Sciatic nerve (tissue), 2 donors: Measurements from ENCODE around the gene TSPAN13. TPM values are rescaled to one million over a fixed set of nuclear protein-coding genes. Genes with fewer than 3 reads are reported as not detected.

Experiments
- ATAC-seq: fragments of 200-7000 bp; cut with Tn5 transposase; one replicate; pipeline ENCODE4 v1.9.1; 2020; ENCODE audit warnings: mild to moderate bottlenecking, moderate library complexity
- DNase-seq: peaks from one replicate; pipeline ENCODE4 v3.0.0-alpha.2; 2020; ENCODE audit warnings: low spot score
- intact Hi-C: fragments of 100-400 bp; cut with DNase I; formaldehyde crosslinking; loops from one replicate; pipeline ENCODE4 v1.14.2; 2022
- total RNA-seq: library from RNA; stranded (reverse); fragmentation: NEBNext Ultra II Directional; extraction: Animal tissue kit (Norgen Biotek cat#: 25700); gene quantifications from one replicate; pipeline ENCODE4 v1.2.1, GENCODE V29; 2021
- donor health status: DM: no; HTN: no; CAD: no.
- donor health status: DM: no; HTN: no; CAD: no.

Gene TSPAN13
- total RNA-seq, 1 donor from 2014 or later, result 30.7 TPM

GRCh38 chr7:16739863-16740622 is 13.5 kb upstream of the TSPAN13 start:
- intact Hi-C loops, result no loop called here
- DNase-seq (no peak), ATAC-seq (peak; percentile 64)

GRCh38 chr7:16740623-16740953 is 13.0 kb upstream of the TSPAN13 start:
- intact Hi-C loops, result no loop called here
- ATAC-seq (no peak), DNase-seq (no peak)

- ATAC-seq (no peak), DNase-seq (no peak)
- intact Hi-C loops, result no loop called here
Measured at GRCh38 chr7:16740996-16741395, 12.6 kb upstream of the TSPAN13 start.

GRCh38 chr7:16741676-16742075 is 11.9 kb upstream of the TSPAN13 start:
- ATAC-seq (no peak), DNase-seq (no peak)
- intact Hi-C loops, result no loop called here

- no peak for ATAC-seq
- intact Hi-C loops, result no loop called here
- no peak for DNase-seq
Measured at GRCh38 chr7:16742547-16742946, 11.0 kb upstream of the TSPAN13 start.

GRCh38 chr7:16743236-16743635 is 10.3 kb upstream of the TSPAN13 start:
- ATAC-seq, result peak; percentile 39
- intact Hi-C loops, result no loop called here
- DNase-seq, result no peak

GRCh38 chr7:16744518-16745250 is 8.9 kb upstream of the TSPAN13 start:
- intact Hi-C loops, result no loop called here
- ATAC-seq, result no peak
- no peak for DNase-seq

- DNase-seq (no peak), ATAC-seq (no peak)
- intact Hi-C loops, result no loop called here
Measured at GRCh38 chr7:16745645-16746044, 7.9 kb upstream of the TSPAN13 start.

- DNase-seq (no peak), ATAC-seq (no peak)
- intact Hi-C loops, result no loop called here
Measured at GRCh38 chr7:16747102-16747501, 6.5 kb upstream of the TSPAN13 start.

- intact Hi-C loops, result no loop called here
- ATAC-seq, result peak; percentile 55
- peak; percentile 62 for DNase-seq
Measured at GRCh38 chr7:16753932-16754855, 639 bp downstream of the TSPAN13 start.

- DNase-seq (no peak), ATAC-seq (no peak)
- intact Hi-C loops, result no loop called here
Measured at GRCh38 chr7:16754856-16755317, 1.3 kb downstream of the TSPAN13 start.

GRCh38 chr7:16755397-16755796 is 1.8 kb downstream of the TSPAN13 start:
- ATAC-seq, result no peak
- intact Hi-C loops, result no loop called here
- no peak for DNase-seq

GRCh38 chr7:16758036-16758435 is 4.5 kb downstream of the TSPAN13 start:
- intact Hi-C loops, result no loop called here
- no peak for DNase-seq
- ATAC-seq, result no peak

- intact Hi-C loops, result no loop called here
- no peak for DNase-seq
- ATAC-seq, result no peak
Measured at GRCh38 chr7:16758631-16759611, 5.4 kb downstream of the TSPAN13 start.

- intact Hi-C loops, result no loop called here
- no peak for ATAC-seq
- no peak for DNase-seq
Measured at GRCh38 chr7:16759840-16760239, 6.3 kb downstream of the TSPAN13 start.

GRCh38 chr7:16762177-16762576 is 8.6 kb downstream of the TSPAN13 start:
- intact Hi-C loops, result no loop called here
- no peak for ATAC-seq
- DNase-seq, result no peak

GRCh38 chr7:16764942-16765341 is 11.4 kb downstream of the TSPAN13 start:
- DNase-seq, result no peak
- ATAC-seq, result no peak
- intact Hi-C loops, result no loop called here

GRCh38 chr7:16765436-16765859 is 11.9 kb downstream of the TSPAN13 start:
- intact Hi-C loops, result no loop called here
- DNase-seq, result no peak
- ATAC-seq, result no peak
